Gastrocnemius medialis (tissue), 4 donors: ENCODE measurements around the gene CYP2R1. TPM values are rescaled to one million over a fixed set of nuclear protein-coding genes. Genes with fewer than 3 reads are reported as not detected.

Experiments used
- ATAC-seq, 2 donors: fragments of 150-250 bp; one replicate each; pipeline ENCODE4 v1.9.1; 2016
- DNase-seq, 2 donors: peaks; one replicate each; pipeline ENCODE4 v3.0.0-alpha.2; 2019
- H3K27ac ChIP-seq, 4 donors: fragments of 200-600 bp; sonication (generic); 1 replicate in 1 of 4; 2 replicates in 3 of 4; pipeline ENCODE4 v1.5.1; 2016 to 2018; ENCODE audit warnings: mild to moderate bottlenecking in 2 of 4, moderate library complexity in 1 of 4
- H3K27me3 ChIP-seq, 3 donors: fragments of 200-600 bp; sonication (generic) in 2 of 3; 1 replicate in 1 of 3; 2 replicates in 2 of 3; pipeline versions ENCODE4 v1.5.1 to v1.6.0; 2016 to 2019; ENCODE audit warnings: mild to moderate bottlenecking in 1 of 3, moderate library complexity in 1 of 3
- H3K36me3 ChIP-seq, 2 donors: fragments of 200-600 bp; sonication (generic) in 1 of 2; one replicate each; pipeline ENCODE4 v1.5.1; 2017 to 2018
- H3K4me1 ChIP-seq, 2 donors: fragments of 200-600 bp; sonication (generic) in 1 of 2; one replicate each; pipeline ENCODE4 v1.5.1; 2016 to 2017; ENCODE audit warnings: mild to moderate bottlenecking in 2 of 2
- H3K4me3 ChIP-seq, 4 donors: fragments of 200-600 bp; sonication (generic) in 3 of 4; 1 replicate in 1 of 4; 2 replicates in 3 of 4; pipeline ENCODE4 v1.5.1; 2016 to 2019; ENCODE audit warnings: mild to moderate bottlenecking in 2 of 4
- H3K9me3 ChIP-seq, 3 donors: fragments of 200-600 bp; sonication (generic) in 2 of 3; 1 replicate in 1 of 3; 2 replicates in 2 of 3; pipeline ENCODE4 v1.5.1; 2016 to 2019
- CTCF ChIP-seq, 5 experiments: fragments of 450-650 bp in 3 of 5; fragments of 200-600 bp in 2 of 5; sonication (generic) in 2 of 5; IDR thresholded peaks in 4 of 5; conservative IDR thresholded peaks in 1 of 5; 1 replicate in 4 of 5; 2 replicates in 1 of 5; pipeline ENCODE4 v1.5.1; 2016 to 2019; ENCODE audit warnings: antibody characterized with exemption in 5 of 5, mild to moderate bottlenecking in 3 of 5, moderate library complexity in 3 of 5
- POLR2A ChIP-seq, 2 donors: fragments of 450-650 bp; IDR thresholded peaks; one replicate each; pipeline ENCODE4 v1.6.1; 2017; ENCODE audit warnings: antibody characterized with exemption in 2 of 2, mild to moderate bottlenecking in 2 of 2, moderate library complexity in 2 of 2
- in situ Hi-C, 4 donors: fragments of 200-750 bp; cut with MboI; loops; one replicate each; pipeline versions ENCODE4 v1.15.0 to v1.8.0; 2017; ENCODE audit warnings: low sequenced_read_pairs in 4 of 4
- intact Hi-C: fragments of 100-400 bp; cut with DNase I; formaldehyde crosslinking; loops from one replicate; pipeline ENCODE4 v1.15.1; 2023; ENCODE audit warnings: low total_unique reads
- total RNA-seq, 4 donors: library from RNA; depleted of rRNA; stranded (reverse); fragments of >200 nt; gene quantifications; one replicate each; pipeline versions ENCODE4 v1.1.0 to v1.2.3, GENCODE V29; 2016

CYP2R1 gene
- total RNA-seq, 4 donors from 2014 or later, result 4.6 to 9.2 (median 4.8) TPM

GRCh38 chr11:14930369-14930768 lies 38.3 kb upstream of the CYP2R1 start:
- no peak for DNase-seq
- no peak overlapping the region for H3K27ac ChIP-seq
- H3K4me3 ChIP-seq, result no peak overlapping the region
- no peaks in the 10 kb centered on the region for H3K4me1 ChIP-seq
- no peaks in the 10 kb centered on the region for H3K36me3 ChIP-seq
- no peaks in the 10 kb centered on the region for H3K27me3 ChIP-seq
- ATAC-seq, result no peak
- no peaks in the 10 kb centered on the region for H3K9me3 ChIP-seq
- TF ChIP-seq CTCF (IDR thresholded peaks at IDR 0.05 in 4 of 5, conservative IDR thresholded peaks at IDR 0.05 in 1 of 5) (no peak), POLR2A (IDR thresholded peaks at IDR 0.05) (no peak)
- intact Hi-C loops, result no loop called here
- in situ Hi-C loops, result no loop called here

- ATAC-seq, result no peak
- TF ChIP-seq CTCF (IDR thresholded peaks at IDR 0.05 in 4 of 5, conservative IDR thresholded peaks at IDR 0.05 in 1 of 5), result no peak
- no peak for TF ChIP-seq POLR2A (IDR thresholded peaks at IDR 0.05)
- no peaks in the 10 kb centered on the region for H3K36me3 ChIP-seq
- no peak for DNase-seq
- H3K4me1 ChIP-seq, result no peaks in the 10 kb centered on the region
- H3K4me3 ChIP-seq, result no peak overlapping the region
- H3K9me3 ChIP-seq, result no peaks in the 10 kb centered on the region
- no peak overlapping the region for H3K27ac ChIP-seq
- H3K27me3 ChIP-seq, result no peaks in the 10 kb centered on the region
- in situ Hi-C loops (no loop called here), intact Hi-C loops (no loop called here)
Measured at GRCh38 chr11:14927146-14927545, 35.1 kb upstream of the CYP2R1 start.

- Histone ChIP-seq H3K36me3 (no peaks in the 10 kb centered on the region), H3K27me3 (no peaks in the 10 kb centered on the region), H3K4me3 (no peak overlapping the region), H3K27ac (no peak overlapping the region), H3K9me3 (no peaks in the 10 kb centered on the region), H3K4me1 (no peaks in the 10 kb centered on the region)
- ATAC-seq (no peak), DNase-seq (no peak)
- intact Hi-C loops (no loop called here), in situ Hi-C loops (loop anchor here in 3 of 4 donors (25.0 kb wide), 2 partner anchors 137 to 163 kb away; no protein-coding TSS in a partner anchor)
- TF ChIP-seq CTCF (IDR thresholded peaks at IDR 0.05 in 4 of 5, conservative IDR thresholded peaks at IDR 0.05 in 1 of 5) (no peak), POLR2A (IDR thresholded peaks at IDR 0.05) (no peak)
Measured at GRCh38 chr11:14924318-14924717, 32.3 kb upstream of the CYP2R1 start.

- no peak overlapping the region for H3K27ac ChIP-seq
- in situ Hi-C loops, result loop anchor here in 3 of 4 donors (25.0 kb wide), 2 partner anchors 129 to 171 kb away; no protein-coding TSS in a partner anchor
- no peaks in the 10 kb centered on the region for H3K27me3 ChIP-seq
- no peaks in the 10 kb centered on the region for H3K36me3 ChIP-seq
- no peak overlapping the region for H3K4me3 ChIP-seq
- DNase-seq (no peak), ATAC-seq (no peak)
- H3K9me3 ChIP-seq, result no peaks in the 10 kb centered on the region
- H3K4me1 ChIP-seq, result no peaks in the 10 kb centered on the region
- intact Hi-C loops, result no loop called here
- TF ChIP-seq CTCF (IDR thresholded peaks at IDR 0.05 in 4 of 5, conservative IDR thresholded peaks at IDR 0.05 in 1 of 5) (no peak), POLR2A (IDR thresholded peaks at IDR 0.05) (no peak)
Measured at GRCh38 chr11:14916403-14916802, 24.4 kb upstream of the CYP2R1 start.

GRCh38 chr11:14914536-14914935 lies 22.5 kb upstream of the CYP2R1 start:
- in situ Hi-C loops (loop anchor here in 3 of 4 donors (25.0 kb wide), 2 partner anchors 127 to 173 kb away; no protein-coding TSS in a partner anchor), intact Hi-C loops (no loop called here)
- no peak overlapping the region for H3K27ac ChIP-seq
- no peaks in the 10 kb centered on the region for H3K36me3 ChIP-seq
- TF ChIP-seq POLR2A (IDR thresholded peaks at IDR 0.05) (no peak), CTCF (IDR thresholded peaks at IDR 0.05 in 4 of 5, conservative IDR thresholded peaks at IDR 0.05 in 1 of 5) (no peak)
- no peaks in the 10 kb centered on the region for H3K9me3 ChIP-seq
- H3K4me1 ChIP-seq, result no peaks in the 10 kb centered on the region
- no peak overlapping the region for H3K4me3 ChIP-seq
- H3K27me3 ChIP-seq, result no peaks in the 10 kb centered on the region
- ATAC-seq (no peak), DNase-seq (no peak)
